HG02870 (cell line): ENCODE data around the gene ZNF280D.
A peak's percentile ranks its signal among the peaks of the same experiment; 100 is the strongest.

ENCODE experiments used
- ATAC-seq: cut with Tn5 transposase; IDR thresholded peaks from one replicate; pipeline ENCODE4 v1.9.1; 2021; ENCODE audit warnings: mild to moderate bottlenecking, moderate library complexity; ENCODE audit not compliant: unreplicated experiment

Gene ZNF280D

GRCh38 chr15:56653787-56654186 lies 79.5 kb downstream of the ZNF280D start:
- no peak for ATAC-seq

- no peak for ATAC-seq
Observed at GRCh38 chr15:56653107-56653506, 80.2 kb downstream of the ZNF280D start.

- ATAC-seq: no peak
Observed at GRCh38 chr15:56648311-56648710, 85.0 kb downstream of the ZNF280D start.

- ATAC-seq: no peak
Observed at GRCh38 chr15:56640549-56640948, 92.8 kb downstream of the ZNF280D start.

GRCh38 chr15:56640127-56640526 lies 93.2 kb downstream of the ZNF280D start:
- no peak for ATAC-seq

GRCh38 chr15:56639631-56640030 lies 93.7 kb downstream of the ZNF280D start:
- ATAC-seq: no peak

- no peak for ATAC-seq
Observed at GRCh38 chr15:56631765-56632164, 101.5 kb downstream of the ZNF280D start.

GRCh38 chr15:56628893-56629532 lies 104.3 kb downstream of the ZNF280D start:
- no peak for ATAC-seq

GRCh38 chr15:56619887-56620286 lies 113.4 kb downstream of the ZNF280D start:
- no peak for ATAC-seq

- no peak for ATAC-seq
Observed at GRCh38 chr15:56617628-56618027, 115.7 kb downstream of the ZNF280D start.

- ATAC-seq: no peak
Observed at GRCh38 chr15:56616551-56616950, 116.8 kb downstream of the ZNF280D start.

GRCh38 chr15:56613811-56614210 lies 119.5 kb downstream of the ZNF280D start:
- ATAC-seq: no peak

GRCh38 chr15:56608993-56609392 lies 124.3 kb downstream of the ZNF280D start:
- ATAC-seq: peak; percentile 32

GRCh38 chr15:56608140-56608778 lies 125.0 kb downstream of the ZNF280D start:
- peak; percentile 96 for ATAC-seq

GRCh38 chr15:56602253-56602652 lies 131.1 kb downstream of the ZNF280D start:
- no peak for ATAC-seq

GRCh38 chr15:56600380-56600779 lies 132.9 kb downstream of the ZNF280D start:
- ATAC-seq: no peak

- ATAC-seq: no peak
Observed at GRCh38 chr15:56598991-56599390, 134.3 kb downstream of the ZNF280D start.

GRCh38 chr15:56587686-56588085 lies 145.6 kb downstream of the ZNF280D start:
- ATAC-seq: no peak

- no peak for ATAC-seq
Observed at GRCh38 chr15:56586206-56586605, 147.1 kb downstream of the ZNF280D start.

- no peak for ATAC-seq
Observed at GRCh38 chr15:56582785-56583184, 150.5 kb downstream of the ZNF280D start.
